ENCODE measurements around the gene RETREG1. TPM values are rescaled to one million over a fixed set of nuclear protein-coding genes. Genes with fewer than 3 reads are reported as not detected.
A peak's percentile ranks its signal among the peaks of the same experiment; 100 is the strongest.

The RETREG1 gene
- 3.3 and 3.4 TPM in 2 replicates for total RNA-seq (2021)
- long read RNA-seq, partial matches to known transcripts = 0 of 1 reads
- long read RNA-seq, other reads (novel, unspliced or antisense) = 0 of 1 reads

- no peak for TF ChIP-seq CTCF (conservative IDR thresholded peaks at IDR 0.05)
- no peak within 1 kb of the TSS for H3T11ph ChIP-seq (ENCODE audit: low read length)
- H2BK5ac ChIP-seq (ENCODE audit: insufficient read length, low read length) = no peak within 1 kb of the TSS
These were observed at the start of gene RETREG1 for GRCh38 chr5:16616536-16617273. Gene RETREG1 (minus strand): TSS chr5:16616997. CDS start chr5:16616971, 26 bp downstream.

More at GRCh38 chr5:16616536-16617273, at the start of gene RETREG1:
- no peaks in the 10 kb centered on the region for H3K79me1 ChIP-seq (ENCODE audit: insufficient read depth, low read depth, low read length, poor library complexity, severe bottlenecking)
- peaks cover 0 to 4% (median 0%) of the 10 kb centered on the region in 3 experiments; a peak in 1 of 7 replicates for H3K36me3 Mint-ChIP-seq (ENCODE audit: insufficient read depth in 1 of 3, low read depth in 3 of 3)
- no peak within 1 kb of the TSS for H3K4ac ChIP-seq (ENCODE audit: low read depth, low read length)
- no peak within 1 kb of the TSS for H3K14ac ChIP-seq (ENCODE audit: insufficient read depth, low read length)
- H3K9ac ChIP-seq (ENCODE audit: extremely low read depth, insufficient read length, low read length) = peak within 1 kb of the TSS; percentile 4
- peaks cover 9% of the 10 kb centered on the region; the same call in 1 of the 2 replicates for H3K27me3 ChIP-seq (ENCODE audit: insufficient read depth, low read length)
- no CpG with 5 or more reads among the region's 86 CpGs for WGBS (ENCODE audit: extremely low coverage, insufficient read length, low lambda C conversion rate)
- H3K79me2 ChIP-seq (ENCODE audit: insufficient read depth, low read length) = no peaks in the 10 kb centered on the region
- H3K9me3 Mint-ChIP-seq = peaks cover 0 to 2% of the 10 kb centered on the region in 2 experiments; a peak in 1 of 5 replicates
- H3K27ac Mint-ChIP-seq = no peak within 1 kb of the TSS
- H3K56ac ChIP-seq (ENCODE audit: insufficient read length, low read depth, low read length) = no peak within 1 kb of the TSS
- no peak within 1 kb of the TSS for H4K5ac ChIP-seq (ENCODE audit: insufficient read length, low read depth, low read length)
- H4K91ac ChIP-seq (ENCODE audit: insufficient read length, low read depth, low read length) = no peak within 1 kb of the TSS
- no peak within 1 kb of the TSS for H3K18ac ChIP-seq (ENCODE audit: insufficient read length, low read depth, low read length)
- no peak within 1 kb of the TSS for H2BK120ac ChIP-seq (ENCODE audit: low read depth, low read length, poor library complexity, severe bottlenecking)
- no peak within 1 kb of the TSS for H2BK15ac ChIP-seq (ENCODE audit: low read depth, low read length)
- no peak within 1 kb of the TSS for H3K23ac ChIP-seq (ENCODE audit: insufficient read length, low read depth, low read length)
- H2BK20ac ChIP-seq (ENCODE audit: low read depth, low read length, poor library complexity, severe bottlenecking) = no peak within 1 kb of the TSS
- no peak within 1 kb of the TSS for H2BK12ac ChIP-seq (ENCODE audit: insufficient read length, low read depth, low read length)
- H3K4me3 Mint-ChIP-seq = peak within 1 kb of the TSS; percentile 75 to 91
- H3K4me1 ChIP-seq (ENCODE audit: insufficient read depth, low read length) = peaks cover 12% of the 10 kb centered on the region; the same call in 1 of the 2 replicates
- no peak within 1 kb of the TSS for H3K27ac ChIP-seq (ENCODE audit: insufficient read length, low read depth, low read length)
- peaks cover 7 to 13% of the 10 kb centered on the region in 2 experiments for H3K4me1 Mint-ChIP-seq
- H2AFZ ChIP-seq (ENCODE audit: low read length) = no peak within 1 kb of the TSS
- no peak within 1 kb of the TSS for H4K8ac ChIP-seq (replicated peaks; ENCODE audit: insufficient read length, low read depth, low read length)
- no peak within 1 kb of the TSS for H2AK5ac ChIP-seq (ENCODE audit: insufficient read length, low read length)
- H3K23me2 ChIP-seq (ENCODE audit: insufficient read length, low read depth, low read length, poor library complexity, severe bottlenecking) = peaks cover 13% of the 10 kb centered on the region
- H3K27me3 Mint-ChIP-seq (ENCODE audit: low read depth) = peaks cover 33% of the 10 kb centered on the region
- H4K20me1 ChIP-seq (ENCODE audit: control insufficient read depth, insufficient read depth, insufficient read length) = no peaks in the 10 kb centered on the region
- DNase-seq = peak; percentile 46
- H3K9me3 ChIP-seq (ENCODE audit: control insufficient read depth, low read depth, low read length) = no peaks in the 10 kb centered on the region
- peak within 1 kb of the TSS; percentile 90 for H3K4me2 ChIP-seq (ENCODE audit: insufficient read depth, insufficient read length, low read length)
